PC-3 (cell line): ENCODE measurements around the gene PIH1D1. TPM values are rescaled to one million over a fixed set of nuclear protein-coding genes. Genes with fewer than 3 reads are reported as not detected.

Experiments used
- ATAC-seq: fragments of 200-7000 bp; cut with Tn5 transposase; 2 replicates; pipeline ENCODE4 v1.9.1; 2020; ENCODE audit warnings: mild to moderate bottlenecking, moderate library complexity
- BruUV-seq: library from RNA; stranded (reverse); fragments of 400-500 nt; replicated peaks from 2 replicates; lab custom pipeline; 2021; lab: Mats Ljungman, UMichigan
- CTCF ChIA-PET: fragments of 300-600 bp; sonication (Branson Sonifier 250); formaldehyde crosslinking; loops from one replicate; lab custom pipeline; 2022; ENCODE audit warnings: antibody characterized with exemption; lab: Charles Lee
- POLR2A ChIA-PET: fragments of 300-600 bp; sonication (Branson Sonifier 250); formaldehyde crosslinking; loops from one replicate; lab custom pipeline; 2022; ENCODE audit warnings: antibody characterized with exemption; ENCODE audit not compliant: unreplicated experiment; lab: Charles Lee
- DNase-seq: peaks from one replicate; pipeline ENCODE4 v3.0.0-alpha.2; 2015
- H2AFZ ChIP-seq: fragments of 300-600 bp; sonication (generic); 2 replicates; pipeline ENCODE4 v1.6.0; 2016; ENCODE audit warnings: antibody characterized with exemption, low read length
- H3F3A ChIP-seq: fragments of 300-600 bp; sonication (generic); one replicate; pipeline ENCODE4 v1.6.0; 2017; ENCODE audit warnings: antibody characterized with exemption, low read length, control low read depth, mild to moderate bottlenecking; ENCODE audit not compliant: unreplicated experiment
- H3K27ac ChIP-seq: fragments of 300-600 bp; sonication (generic); 2 replicates; pipeline ENCODE4 v1.5.1; 2016; ENCODE audit warnings: mild to moderate bottlenecking, low read length
- H3K27me3 ChIP-seq: fragments of 300-600 bp; sonication (generic); 2 replicates; pipeline ENCODE4 v1.6.1; 2016; ENCODE audit warnings: low read length, mixed read lengths
- H3K36me3 ChIP-seq: fragments of 300-600 bp; sonication (generic); 2 replicates; pipeline ENCODE4 v1.6.1; 2016; ENCODE audit warnings: low read depth, mixed run types, low read length, mixed read lengths
- H3K4me1 ChIP-seq: fragments of 300-600 bp; sonication (generic); 2 replicates; pipeline ENCODE4 v1.5.1; 2016; ENCODE audit warnings: low read length; ENCODE audit not compliant: insufficient read depth
- H3K4me2 ChIP-seq: fragments of 300-600 bp; sonication (generic); 2 replicates; pipeline ENCODE4 v1.6.0; 2016; ENCODE audit warnings: low read length
- H3K4me3 ChIP-seq: fragments of 300-600 bp; sonication (generic); 2 replicates; pipeline ENCODE4 v1.5.1; 2016; ENCODE audit warnings: mild to moderate bottlenecking, low read length, mixed read lengths
- H3K79me2 ChIP-seq: fragments of 300-600 bp; sonication (generic); 2 replicates; pipeline ENCODE4 v1.6.1; 2017; ENCODE audit warnings: low read length, mixed read lengths
- H3K9ac ChIP-seq: fragments of 300-600 bp; sonication (generic); 2 replicates; pipeline ENCODE4 v1.6.0; 2016; ENCODE audit warnings: mild to moderate bottlenecking, low read length
- H3K9me2 ChIP-seq: fragments of 300-600 bp; sonication (generic); replicated peaks from 2 replicates; pipeline ENCODE4 v1.6.1; 2016; ENCODE audit warnings: mixed run types, low read length, mixed read lengths
- H3K9me3 ChIP-seq: fragments of 300-600 bp; sonication (generic); 2 replicates; pipeline ENCODE4 v1.6.1; 2016; ENCODE audit warnings: low read length, mixed read lengths
- H4K20me1 ChIP-seq: fragments of 300-600 bp; sonication (generic); 2 replicates; pipeline ENCODE4 v1.6.1; 2016; ENCODE audit warnings: low read length, mixed read lengths
- EZH2 ChIP-seq: fragments of 300-600 bp; sonication (generic); IDR thresholded peaks from one replicate; pipeline ENCODE4 v1.6.1; 2017; ENCODE audit warnings: antibody characterized with exemption, mild to moderate bottlenecking, low read length; ENCODE audit not compliant: unreplicated experiment
- EZH2phosphoT487 ChIP-seq: fragments of 300-600 bp; sonication (generic); IDR thresholded peaks from 2 replicates; pipeline ENCODE4 v1.6.1; 2018; ENCODE audit warnings: mild to moderate bottlenecking, antibody characterized with exemption, low read length, borderline replicate concordance
- intact Hi-C: fragments of 100-400 bp; cut with micrococcal nuclease; formaldehyde crosslinking; loops from 2 replicates; pipeline ENCODE4 v1.9.0; 2023
- total RNA-seq: library from RNA; depleted of rRNA; stranded (reverse); fragments of >200 nt; gene quantifications from 2 replicates; pipeline ENCODE4 v1.2.3, GENCODE V29; 2014
- TF ChIP-seq, protein P1 (sequence below): fragments of 300-600 bp; sonication (generic); conservative IDR thresholded peaks from 2 replicates; pipeline ENCODE4 v1.5.1; 2017; ENCODE audit warnings: antibody characterized with exemption, low read depth, mild to moderate bottlenecking, low read length

The PIH1D1 gene
- total RNA-seq, 1 experiment from 2014 or later = 171 TPM

DNA sequence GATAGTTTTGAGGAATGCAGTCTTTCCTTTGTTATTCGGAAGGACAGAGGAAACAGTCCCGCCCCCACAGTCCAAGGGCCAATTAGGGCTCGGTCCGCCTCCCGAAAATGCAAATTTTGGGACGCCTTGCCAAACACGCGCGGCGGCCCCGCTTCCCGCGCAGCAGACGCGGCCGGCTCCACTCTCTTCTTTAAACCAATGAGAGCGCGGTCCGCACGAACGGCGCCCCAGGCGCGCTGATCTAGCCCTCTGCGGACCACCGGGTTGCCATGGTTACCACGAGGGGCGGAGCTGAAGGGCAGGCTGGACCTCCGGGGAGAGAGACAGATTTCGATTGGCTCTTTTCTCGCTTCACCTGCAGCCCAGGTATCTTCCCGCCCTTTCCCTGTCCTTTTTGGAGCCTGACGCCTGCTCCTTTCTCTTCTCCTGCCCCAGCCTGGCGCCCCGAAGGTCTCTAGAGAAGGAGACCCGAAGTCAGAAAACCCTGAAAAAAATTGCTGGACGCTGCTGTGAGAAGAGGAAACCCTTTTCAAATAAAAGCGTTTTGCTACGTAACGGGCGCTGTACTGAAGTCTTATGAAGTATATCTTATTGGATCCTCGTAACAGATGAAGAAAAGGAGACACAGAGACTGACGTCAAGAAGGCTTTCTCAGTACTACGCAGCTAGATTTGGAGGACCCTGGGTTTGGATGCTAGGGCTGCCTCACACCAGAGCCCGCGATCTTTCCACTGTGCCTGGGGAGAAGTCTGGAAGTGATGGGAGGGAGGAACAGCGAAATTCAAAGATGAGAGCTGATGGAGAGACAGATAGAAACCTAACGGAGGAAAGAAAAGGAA lies 30.4 kb downstream of the PIH1D1 start:
- Histone ChIP-seq H3K27me3 (peaks cover 99% of the 10 kb centered on the region), H3K79me2 (no peaks in the 10 kb centered on the region), H3K4me1 (no peaks in the 10 kb centered on the region), H3K9ac (no peak overlapping the region), H4K20me1 (no peaks in the 10 kb centered on the region), H3K4me2 (peak overlapping the region; percentile 49; the same call in 1 of the 2 replicates), H3F3A (no peaks in the 10 kb centered on the region), H3K9me2 (no peaks in the 10 kb centered on the region), H3K27ac (no peak overlapping the region), H3K9me3 (no peaks in the 10 kb centered on the region), H3K4me3 (no peak overlapping the region), H2AFZ (no peak overlapping the region), H3K36me3 (no peaks in the 10 kb centered on the region)
- ChIA-PET CTCF (interaction anchor here (0.6 kb wide), 1 partner anchor 530 kb away, joined by 3 read pairs; no protein-coding TSS in a partner anchor), POLR2A (no interaction called here)
- no TSS peak for BruUV-seq
- ATAC-seq (no peak), DNase-seq (peak; percentile 47)
- TF ChIP-seq EZH2 (peak; percentile 81), EZH2phosphoT487 (0 out of 2 replicates have a peak, but pooled peaks have one; percentile 43)
- TF ChIP-seq, protein P1, sequence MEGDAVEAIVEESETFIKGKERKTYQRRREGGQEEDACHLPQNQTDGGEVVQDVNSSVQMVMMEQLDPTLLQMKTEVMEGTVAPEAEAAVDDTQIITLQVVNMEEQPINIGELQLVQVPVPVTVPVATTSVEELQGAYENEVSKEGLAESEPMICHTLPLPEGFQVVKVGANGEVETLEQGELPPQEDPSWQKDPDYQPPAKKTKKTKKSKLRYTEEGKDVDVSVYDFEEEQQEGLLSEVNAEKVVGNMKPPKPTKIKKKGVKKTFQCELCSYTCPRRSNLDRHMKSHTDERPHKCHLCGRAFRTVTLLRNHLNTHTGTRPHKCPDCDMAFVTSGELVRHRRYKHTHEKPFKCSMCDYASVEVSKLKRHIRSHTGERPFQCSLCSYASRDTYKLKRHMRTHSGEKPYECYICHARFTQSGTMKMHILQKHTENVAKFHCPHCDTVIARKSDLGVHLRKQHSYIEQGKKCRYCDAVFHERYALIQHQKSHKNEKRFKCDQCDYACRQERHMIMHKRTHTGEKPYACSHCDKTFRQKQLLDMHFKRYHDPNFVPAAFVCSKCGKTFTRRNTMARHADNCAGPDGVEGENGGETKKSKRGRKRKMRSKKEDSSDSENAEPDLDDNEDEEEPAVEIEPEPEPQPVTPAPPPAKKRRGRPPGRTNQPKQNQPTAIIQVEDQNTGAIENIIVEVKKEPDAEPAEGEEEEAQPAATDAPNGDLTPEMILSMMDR = no peak
- intact Hi-C loops = no loop called here

DNA sequence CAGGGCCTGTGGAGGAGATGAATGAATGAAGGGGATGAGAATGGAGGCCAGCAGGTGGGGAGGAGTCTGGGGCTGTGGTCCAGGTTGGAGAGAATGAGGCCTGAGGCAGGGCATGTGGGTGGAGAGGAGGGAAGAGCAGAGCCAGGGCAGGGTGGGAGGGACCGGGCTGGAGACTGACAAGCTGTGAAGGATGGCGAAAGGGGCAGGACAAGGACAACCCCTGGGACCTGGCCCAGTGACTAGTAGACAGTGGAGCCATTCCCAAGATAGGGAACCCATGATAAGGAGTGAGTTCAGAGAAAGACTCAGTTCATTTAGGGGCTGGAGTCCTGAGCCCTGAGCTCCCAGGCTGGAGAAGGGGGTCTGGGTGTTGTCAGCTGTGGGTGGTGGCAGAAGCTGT lies 31.4 kb downstream of the PIH1D1 start:
- Histone ChIP-seq H4K20me1 (no peaks in the 10 kb centered on the region), H3K27ac (no peak overlapping the region), H3K36me3 (no peaks in the 10 kb centered on the region), H3K4me1 (no peaks in the 10 kb centered on the region), H2AFZ (no peak overlapping the region), H3K9me2 (no peaks in the 10 kb centered on the region), H3K79me2 (no peaks in the 10 kb centered on the region), H3K4me3 (no peak overlapping the region), H3K9ac (no peak overlapping the region), H3K27me3 (peaks cover 97% of the 10 kb centered on the region), H3K4me2 (no peak overlapping the region), H3F3A (no peaks in the 10 kb centered on the region), H3K9me3 (no peaks in the 10 kb centered on the region)
- BruUV-seq = no TSS peak
- ChIA-PET POLR2A (no interaction called here), CTCF (no interaction called here)
- DNase-seq (no peak), ATAC-seq (no peak)
- intact Hi-C loops = no loop called here
- TF ChIP-seq EZH2 (no peak), EZH2phosphoT487 (no peak)
- TF ChIP-seq, protein P1 = no peak

- no peaks in the 10 kb centered on the region for H3K79me2 ChIP-seq
- H3F3A ChIP-seq = no peaks in the 10 kb centered on the region
- H4K20me1 ChIP-seq = no peaks in the 10 kb centered on the region
- H3K4me2 ChIP-seq = no peak overlapping the region
- no peaks in the 10 kb centered on the region for H3K9me2 ChIP-seq
- H3K36me3 ChIP-seq = no peaks in the 10 kb centered on the region
- ChIA-PET CTCF (no interaction called here), POLR2A (no interaction called here)
- H3K9ac ChIP-seq = no peak overlapping the region
- no peak overlapping the region for H3K4me3 ChIP-seq
- intact Hi-C loops = no loop called here
- H3K27me3 ChIP-seq = peaks cover 87% of the 10 kb centered on the region
- TF ChIP-seq EZH2 = no peak
- TF ChIP-seq, protein P1 = no peak
- TF ChIP-seq EZH2phosphoT487 = no peak
- ATAC-seq = no peak
- BruUV-seq = no TSS peak
- no peaks in the 10 kb centered on the region for H3K4me1 ChIP-seq
- DNase-seq = no peak
- no peak overlapping the region for H3K27ac ChIP-seq
- H3K9me3 ChIP-seq = no peaks in the 10 kb centered on the region
- H2AFZ ChIP-seq = no peak overlapping the region
Observed at GRCh38 chr19:49419173-49419572, 32.4 kb downstream of the PIH1D1 start.
